ENCODE measurements around the gene MTX2. TPM values are rescaled to one million over a fixed set of nuclear protein-coding genes. Genes with fewer than 3 reads are reported as not detected.

The MTX2 gene
- total RNA-seq, 2 donors from 2014 or later: 6.6 to 15.6 TPM

- TF ChIP-seq, protein P1, sequence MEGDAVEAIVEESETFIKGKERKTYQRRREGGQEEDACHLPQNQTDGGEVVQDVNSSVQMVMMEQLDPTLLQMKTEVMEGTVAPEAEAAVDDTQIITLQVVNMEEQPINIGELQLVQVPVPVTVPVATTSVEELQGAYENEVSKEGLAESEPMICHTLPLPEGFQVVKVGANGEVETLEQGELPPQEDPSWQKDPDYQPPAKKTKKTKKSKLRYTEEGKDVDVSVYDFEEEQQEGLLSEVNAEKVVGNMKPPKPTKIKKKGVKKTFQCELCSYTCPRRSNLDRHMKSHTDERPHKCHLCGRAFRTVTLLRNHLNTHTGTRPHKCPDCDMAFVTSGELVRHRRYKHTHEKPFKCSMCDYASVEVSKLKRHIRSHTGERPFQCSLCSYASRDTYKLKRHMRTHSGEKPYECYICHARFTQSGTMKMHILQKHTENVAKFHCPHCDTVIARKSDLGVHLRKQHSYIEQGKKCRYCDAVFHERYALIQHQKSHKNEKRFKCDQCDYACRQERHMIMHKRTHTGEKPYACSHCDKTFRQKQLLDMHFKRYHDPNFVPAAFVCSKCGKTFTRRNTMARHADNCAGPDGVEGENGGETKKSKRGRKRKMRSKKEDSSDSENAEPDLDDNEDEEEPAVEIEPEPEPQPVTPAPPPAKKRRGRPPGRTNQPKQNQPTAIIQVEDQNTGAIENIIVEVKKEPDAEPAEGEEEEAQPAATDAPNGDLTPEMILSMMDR (IDR thresholded peaks at IDR 0.05): no peak
- no peak for TF ChIP-seq POLR2A (IDR thresholded peaks at IDR 0.05)
- no peaks in the 10 kb centered on the region for H3K27me3 ChIP-seq
- no peaks in the 10 kb centered on the region for H3K9me3 ChIP-seq
- H3K4me3 ChIP-seq: peak overlapping the region; percentile 82 to 95
- no peaks in the 10 kb centered on the region for H3K36me3 ChIP-seq (replicated peaks in 1 of 2; ENCODE audit: insufficient read depth in 1 of 2, low read depth in 2 of 2)
- ATAC-seq (peak; percentile 16), DNase-seq (peak in 1 of 4 donors; percentile 13)
- intact Hi-C loops (cut with DNase I): no loop called here
- peaks cover 14% of the 10 kb centered on the region for H3K4me1 ChIP-seq
- H3K27ac ChIP-seq: peak overlapping the region in 1 of 4 donors; percentile 89
- 40 to 55% methylated on average over 18 of the region's 18 CpGs for WGBS, 2 donors
These were observed 983 bp downstream of the MTX2 start for GRCh38 chr2:176270100-176270750.

GRCh38 chr2:176272870-176273459 lies 3.7 kb downstream of the MTX2 start:
- H3K9me3 ChIP-seq: no peaks in the 10 kb centered on the region
- no peaks in the 10 kb centered on the region for H3K27me3 ChIP-seq
- no peak overlapping the region for H3K27ac ChIP-seq
- no peak overlapping the region for H3K4me3 ChIP-seq
- TF ChIP-seq, protein P1 (IDR thresholded peaks at IDR 0.05): no peak
- intact Hi-C loops (cut with DNase I): no loop called here
- no peaks in the 10 kb centered on the region for H3K36me3 ChIP-seq (replicated peaks in 1 of 2; ENCODE audit: insufficient read depth in 1 of 2, low read depth in 2 of 2)
- ATAC-seq (no peak), DNase-seq (no peak)
- 89 to 94% methylated on average over 4 of the region's 4 CpGs for WGBS, 2 donors
- peaks cover 14% of the 10 kb centered on the region for H3K4me1 ChIP-seq

DNA sequence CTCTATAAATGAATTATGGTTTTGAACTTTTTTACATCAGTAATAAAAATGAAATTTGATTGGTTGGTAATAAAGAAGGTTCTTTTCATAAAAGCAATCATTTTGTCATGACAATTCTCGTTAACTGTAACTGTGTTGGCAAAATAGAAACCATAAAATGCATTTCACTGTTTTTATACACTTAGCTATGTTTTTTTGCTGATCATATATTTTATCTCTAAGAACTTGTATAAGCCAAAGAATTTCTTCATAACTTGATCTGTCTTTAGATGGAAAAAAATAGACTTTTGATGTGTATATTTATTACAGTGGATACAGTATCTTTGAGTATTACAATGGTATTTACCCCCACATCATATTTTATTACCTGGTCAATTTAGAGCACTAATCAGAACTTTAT lies 9.7 kb downstream of the MTX2 start:
- Histone ChIP-seq H3K4me3 (no peak overlapping the region), H3K27me3 (no peaks in the 10 kb centered on the region), H3K9me3 (no peaks in the 10 kb centered on the region), H3K4me1 (peaks cover 5% of the 10 kb centered on the region), H3K36me3 (replicated peaks in 1 of 2; ENCODE audit: insufficient read depth in 1 of 2, low read depth in 2 of 2) (no peaks in the 10 kb centered on the region), H3K27ac (no peak overlapping the region)
- TF ChIP-seq POLR2A (IDR thresholded peaks at IDR 0.05): no peak
- TF ChIP-seq, protein P1 (IDR thresholded peaks at IDR 0.05): no peak
- intact Hi-C loops (cut with DNase I): no loop called here
- DNase-seq (no peak), ATAC-seq (no peak)
- 91 to 92% methylated on average over 1 of the region's 1 CpG for WGBS, 2 donors

- no peak for ATAC-seq
- Histone ChIP-seq H3K36me3 (replicated peaks in 1 of 2; ENCODE audit: insufficient read depth in 1 of 2, low read depth in 2 of 2) (no peaks in the 10 kb centered on the region), H3K4me3 (no peak overlapping the region), H3K4me1 (peaks cover 5% of the 10 kb centered on the region), H3K27me3 (no peaks in the 10 kb centered on the region), H3K27ac (no peak overlapping the region), H3K9me3 (no peaks in the 10 kb centered on the region)
- TF ChIP-seq POLR2A (IDR thresholded peaks at IDR 0.05): no peak
- TF ChIP-seq, protein P1 (IDR thresholded peaks at IDR 0.05): no peak
- no peak for DNase-seq
- WGBS, 2 donors: 82 to 90% methylated on average over 3 of the region's 3 CpGs
- intact Hi-C loops (cut with DNase I): no loop called here
These were observed 10.9 kb downstream of the MTX2 start for GRCh38 chr2:176280156-176280555.

Data from body of pancreas (tissue), 4 donors.